SW 1271 (cell line): ENCODE results near the gene KCNA2.

Experiments
- DNase-seq, 2 experiments: peaks; one replicate each; lab custom pipeline; 2025; lab: John Stamatoyannopoulos, UW

Gene KCNA2

DNA sequence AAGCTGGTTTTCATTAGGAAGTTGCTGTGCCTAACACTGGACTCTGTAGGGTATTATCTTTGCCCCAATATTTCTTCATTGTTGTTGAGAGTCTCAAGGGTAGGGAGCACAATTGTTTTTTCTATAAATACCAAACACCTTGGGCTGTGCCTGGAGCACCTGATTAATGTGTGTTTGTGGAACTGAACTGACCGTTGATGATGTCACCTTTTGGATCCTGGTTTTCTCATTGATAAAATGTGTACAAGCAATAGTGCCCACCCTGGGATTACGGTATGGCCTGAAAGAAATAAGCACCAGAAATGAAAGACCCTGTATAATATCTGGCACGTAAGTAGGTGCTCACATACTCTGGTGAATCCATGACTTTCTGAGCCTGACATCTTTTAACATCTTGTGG lies 39.3 kb downstream of the KCNA2 start:
- DNase-seq, result no peak

DNA sequence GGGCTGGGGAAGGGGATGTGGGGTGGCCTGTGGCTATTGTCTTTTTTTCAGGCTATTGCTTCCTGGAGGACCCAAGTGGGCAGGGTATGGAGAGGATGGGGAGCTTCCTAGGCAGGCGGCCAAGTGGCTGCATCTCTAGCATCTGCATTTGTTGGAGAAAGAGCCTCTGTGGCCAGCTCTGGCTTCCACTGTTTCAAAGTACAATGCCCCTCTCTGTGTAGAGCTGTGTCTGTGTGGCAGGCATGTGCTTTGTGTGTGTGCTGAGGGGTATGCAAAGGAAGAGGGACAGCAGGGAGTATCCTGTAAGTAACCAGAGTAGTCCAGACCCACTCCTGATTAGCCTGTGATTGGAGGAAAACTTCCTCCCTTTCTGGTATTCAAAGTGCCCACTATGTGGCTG lies 40.6 kb downstream of the KCNA2 start:
- no peak for DNase-seq

DNA sequence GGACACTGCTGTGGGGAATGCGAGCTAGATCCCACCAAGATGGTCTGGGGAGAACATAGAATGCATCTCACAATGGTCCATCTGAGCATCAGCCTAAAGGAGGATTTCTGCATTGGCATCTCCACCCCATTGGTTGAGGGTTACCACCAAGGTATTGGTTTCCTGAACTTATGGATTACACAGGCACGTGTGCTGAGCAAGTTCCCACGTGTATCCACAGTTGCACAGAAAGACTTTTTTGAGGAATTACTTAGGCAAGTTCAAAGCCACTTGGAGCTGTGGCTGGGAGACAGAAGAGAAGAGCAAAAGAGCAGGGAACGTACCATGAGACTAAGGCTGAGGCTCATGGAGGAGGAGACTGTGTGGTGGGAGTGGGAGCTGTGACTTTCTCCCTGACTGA lies 43.1 kb downstream of the KCNA2 start:
- DNase-seq, result no peak

DNA sequence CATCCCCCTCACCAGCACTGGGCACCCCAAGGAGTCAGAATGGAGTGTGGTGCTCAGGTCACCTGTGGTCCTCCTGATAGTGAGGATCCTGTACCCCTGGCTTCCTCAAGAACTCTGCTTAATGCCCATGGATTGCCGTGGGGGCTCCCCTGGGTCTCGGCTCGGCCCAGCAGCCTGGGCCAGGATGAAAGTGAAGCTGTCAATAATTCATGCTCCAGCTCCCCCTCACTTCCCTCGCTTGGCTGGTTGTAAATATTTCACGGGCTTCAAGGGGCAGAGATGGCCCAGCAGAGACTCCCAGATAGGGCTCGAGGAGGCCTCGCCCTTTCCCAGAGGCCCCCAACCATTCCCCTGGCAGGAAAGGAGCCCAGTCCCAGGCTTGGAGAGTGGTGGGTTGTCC lies 44.6 kb downstream of the KCNA2 start:
- no peak for DNase-seq

DNA sequence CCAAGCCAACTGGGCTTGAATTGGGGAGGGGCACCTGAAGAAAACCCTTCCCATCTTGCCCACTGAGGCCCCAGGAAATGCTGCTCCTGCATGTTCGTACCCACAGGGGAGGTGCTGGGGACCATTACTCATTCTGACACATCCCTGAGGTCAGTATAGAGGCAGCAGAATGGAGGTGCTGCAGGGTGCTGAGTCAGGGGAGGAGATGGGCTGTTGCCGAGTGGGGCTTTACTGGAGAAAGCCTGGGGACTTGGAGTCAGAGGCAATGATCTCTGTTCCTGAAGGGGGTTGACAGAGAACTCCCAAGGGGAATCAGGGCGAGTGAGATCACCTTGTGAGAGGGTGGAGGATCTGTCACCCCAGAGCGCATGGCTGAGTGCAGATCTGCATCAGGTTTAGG lies 47.0 kb downstream of the KCNA2 start:
- no peak for DNase-seq

DNA sequence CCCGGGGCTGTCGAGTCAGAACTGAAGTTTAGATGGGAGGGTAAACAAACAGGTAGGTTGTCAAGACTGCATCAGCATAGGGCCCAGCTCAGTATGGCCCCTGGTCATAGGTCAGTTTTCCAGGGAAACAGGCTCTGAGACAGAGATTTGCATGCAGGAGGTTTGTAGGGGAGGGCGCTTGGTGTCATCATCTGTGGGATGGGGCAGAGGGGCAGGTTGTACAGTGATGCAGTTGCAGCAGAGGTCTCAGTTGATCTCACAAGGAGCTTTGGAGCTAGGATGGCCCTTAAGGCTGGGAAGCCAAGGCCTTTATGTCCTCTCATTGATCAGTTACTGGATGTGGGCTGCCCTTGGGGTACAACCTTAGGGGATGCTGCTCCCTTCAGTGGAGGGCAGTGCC lies 48.7 kb downstream of the KCNA2 start:
- no peak for DNase-seq

DNA sequence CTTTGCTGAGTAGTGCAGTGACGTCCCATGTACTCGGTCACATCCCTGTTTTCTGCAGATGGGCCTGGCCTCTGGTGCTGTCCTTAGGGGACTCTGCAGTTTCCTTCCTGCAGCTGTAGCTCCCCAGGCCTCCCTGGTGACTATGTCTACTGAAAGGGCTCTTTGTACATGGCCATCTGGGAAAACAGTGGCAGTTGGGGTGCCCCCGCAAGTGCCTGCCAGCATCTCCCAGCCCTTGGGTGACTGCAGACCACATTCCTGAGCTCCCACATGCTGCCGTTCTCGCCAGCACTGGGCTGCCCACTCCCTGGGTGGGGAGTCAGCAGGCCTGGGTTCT lies 49.7 kb downstream of the KCNA2 start:
- DNase-seq, result no peak

DNA sequence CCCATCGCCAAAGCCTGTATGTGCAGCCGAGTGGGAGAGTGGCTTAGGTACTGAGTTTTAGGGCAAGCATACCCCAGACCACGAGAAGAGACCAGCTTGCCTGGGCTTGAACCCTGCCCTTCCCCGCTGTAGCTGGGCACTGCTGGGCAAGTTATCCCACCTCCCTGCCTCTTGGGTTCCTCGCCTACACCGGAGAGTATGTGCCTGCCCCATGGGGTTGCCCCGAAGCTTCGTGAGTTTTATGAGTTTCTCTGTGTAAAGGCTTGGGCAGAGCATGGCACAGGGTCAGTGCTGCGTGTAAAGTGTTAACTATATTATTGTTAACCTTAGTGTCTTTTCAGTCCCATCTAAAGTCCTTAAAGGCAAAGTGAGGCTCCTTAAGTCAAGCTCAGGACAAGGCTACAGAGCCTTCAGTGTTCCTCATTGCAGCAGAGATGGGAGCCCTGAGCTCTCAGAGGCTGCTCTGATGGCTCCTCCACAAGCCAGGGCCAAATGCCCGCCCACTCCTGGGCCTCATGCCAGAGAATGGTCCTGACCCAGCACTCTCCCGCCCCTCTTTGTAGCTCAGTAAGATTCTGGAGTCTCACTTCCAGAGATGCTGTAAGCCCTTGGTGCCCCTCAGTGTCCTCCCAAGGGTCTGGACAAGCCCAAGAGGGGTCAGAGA lies 50.2 kb downstream of the KCNA2 start:
- no peak for DNase-seq

DNA sequence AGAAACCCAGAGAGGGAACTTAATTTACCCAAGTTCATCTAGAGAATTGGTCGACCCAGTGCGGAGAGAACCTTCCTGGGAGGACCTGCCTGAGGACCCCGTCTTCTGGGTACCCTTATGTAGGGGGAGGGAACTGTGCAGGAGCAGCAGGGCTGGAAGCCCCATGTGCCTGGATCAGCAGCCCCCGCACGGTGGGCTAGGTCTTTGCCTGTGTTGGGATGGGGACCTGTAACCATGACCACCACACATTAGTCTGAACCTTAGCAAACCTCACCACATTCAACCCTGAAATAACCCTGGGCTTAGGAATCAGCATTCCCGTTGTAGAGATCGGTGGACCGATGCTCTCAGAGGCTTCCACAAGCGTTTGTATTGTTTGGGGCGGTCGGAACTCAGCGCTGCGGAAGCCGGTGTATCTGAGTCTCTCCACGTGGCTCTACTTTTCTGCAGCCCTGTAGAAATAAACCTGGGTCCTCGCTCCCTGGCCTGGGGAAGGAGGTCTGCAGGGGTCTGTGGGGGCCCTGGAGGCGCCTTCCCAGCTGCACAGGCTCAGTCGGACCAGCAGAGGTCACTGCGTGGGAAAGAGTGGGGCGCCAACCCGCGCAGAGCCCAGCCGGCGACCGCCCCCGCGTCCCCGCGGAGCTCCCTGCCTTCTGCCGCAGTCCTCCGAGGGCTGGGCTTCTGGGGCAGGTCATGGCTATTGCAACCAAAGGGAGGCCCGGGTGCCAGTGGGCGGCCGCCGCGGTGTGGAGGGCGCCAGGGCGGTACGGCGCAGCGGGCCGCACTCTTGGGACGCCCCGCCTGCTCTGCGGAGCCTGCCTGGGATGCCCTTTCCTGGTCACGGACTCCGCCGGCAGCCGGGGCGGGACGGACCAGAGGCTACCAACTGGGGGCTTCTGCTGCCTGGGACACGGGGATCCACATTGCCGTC lies 51.0 kb downstream of the KCNA2 start:
- DNase-seq, result no peak

DNA sequence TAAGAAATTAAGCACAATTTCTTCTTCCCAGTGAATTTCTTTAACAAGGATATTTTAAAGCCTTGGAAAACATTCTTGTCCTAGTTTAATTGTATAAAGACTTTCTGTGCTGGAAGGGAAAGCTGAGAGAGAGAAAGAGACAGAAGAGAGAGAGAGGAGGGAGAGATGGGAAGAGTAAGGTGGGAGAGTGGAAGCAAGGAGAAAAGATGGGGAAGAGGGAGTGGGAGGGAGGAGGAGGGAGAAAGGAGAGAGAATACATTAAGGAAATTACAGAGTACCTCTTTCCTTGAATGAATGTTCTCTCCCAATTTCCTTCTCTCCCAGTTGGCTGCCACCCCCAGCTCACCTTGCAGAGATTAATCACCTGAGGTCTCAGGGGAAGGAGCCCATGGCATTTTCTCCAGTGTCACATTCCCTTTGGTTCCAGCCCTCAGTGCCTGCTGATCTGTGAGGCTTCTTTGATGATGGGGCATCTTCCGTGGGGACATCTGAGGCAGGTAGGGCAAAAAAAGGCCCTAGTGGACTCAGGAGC lies 54.8 kb downstream of the KCNA2 start:
- no peak for DNase-seq

DNA sequence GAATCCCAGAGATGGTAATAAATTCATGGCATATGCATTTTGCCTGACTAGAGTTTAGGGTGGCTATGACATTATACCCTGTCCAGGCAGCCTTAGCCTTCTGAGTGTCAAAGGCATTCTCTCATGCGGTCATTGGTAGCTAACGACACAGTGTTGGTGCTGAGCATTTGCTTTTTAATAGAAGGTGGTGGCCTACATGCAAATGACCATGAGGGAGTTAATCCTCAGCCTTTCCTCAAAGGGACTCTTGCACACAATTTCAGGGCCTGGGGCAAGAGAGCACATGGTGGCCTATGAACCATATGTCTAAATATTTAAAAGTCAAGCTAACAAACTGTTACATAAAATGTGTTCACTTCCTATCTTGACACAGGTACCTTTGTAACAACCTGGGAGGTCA lies 56.3 kb downstream of the KCNA2 start:
- no peak for DNase-seq

DNA sequence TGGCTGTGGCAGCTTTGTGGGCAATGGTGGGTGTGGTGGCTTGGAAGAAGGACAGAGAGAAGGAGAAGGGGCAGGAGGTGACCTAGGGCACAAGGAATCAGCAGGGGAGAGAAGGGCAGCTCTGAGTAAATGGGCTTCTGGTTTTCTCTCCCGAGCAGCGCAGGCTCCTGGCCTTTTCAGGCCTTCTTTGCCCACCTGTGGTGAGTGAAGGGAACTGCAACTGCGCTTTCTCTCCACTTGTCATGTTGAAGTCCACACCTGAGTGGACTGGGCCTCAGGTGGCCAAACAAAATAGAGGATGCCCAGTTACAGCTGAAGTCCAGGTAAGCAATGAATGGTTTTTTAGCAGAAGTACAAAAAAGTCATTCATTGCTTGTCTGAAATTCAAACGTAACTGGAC lies 57.8 kb downstream of the KCNA2 start:
- peak in 1 of 2 experiments; percentile 2 for DNase-seq

DNA sequence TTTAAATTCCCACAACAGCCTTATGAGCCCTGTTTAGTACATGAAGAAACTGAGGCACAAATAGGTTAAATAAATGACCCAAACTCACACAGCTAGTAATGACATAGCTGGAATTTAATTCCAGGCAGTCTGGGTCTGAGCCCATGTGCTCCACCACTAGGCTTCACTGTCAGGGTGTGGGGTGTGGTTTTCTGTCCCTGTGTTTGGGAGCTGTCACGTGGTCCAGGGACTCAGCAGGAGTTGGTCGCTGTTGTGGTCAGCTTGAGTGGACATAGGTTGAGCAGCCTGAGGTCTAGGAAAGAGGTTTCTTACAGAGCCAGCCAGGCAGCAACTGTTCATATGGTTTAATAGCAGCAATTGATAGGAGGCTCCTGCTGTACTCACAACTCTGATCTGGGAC lies 59.1 kb downstream of the KCNA2 start:
- DNase-seq, result no peak

DNA sequence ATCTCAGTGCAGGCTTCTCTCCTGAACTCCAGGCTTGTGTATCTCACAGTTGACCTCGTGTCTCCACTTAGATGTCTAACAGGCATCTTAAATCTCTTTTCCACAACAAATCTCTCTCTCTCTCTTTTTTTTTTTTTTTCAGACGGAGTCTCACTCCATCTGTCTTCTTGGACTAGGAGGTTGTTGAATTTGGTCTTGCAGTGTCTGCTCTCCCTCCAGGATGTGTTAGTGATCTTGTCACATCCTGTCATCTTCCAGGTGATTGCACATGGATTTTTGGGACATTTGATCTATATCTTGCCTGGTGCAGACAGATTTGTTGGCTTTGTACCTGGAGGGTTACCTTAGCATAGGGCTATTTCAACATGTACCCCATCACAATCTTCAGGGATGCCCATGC lies 60.7 kb downstream of the KCNA2 start:
- DNase-seq, result no peak

DNA sequence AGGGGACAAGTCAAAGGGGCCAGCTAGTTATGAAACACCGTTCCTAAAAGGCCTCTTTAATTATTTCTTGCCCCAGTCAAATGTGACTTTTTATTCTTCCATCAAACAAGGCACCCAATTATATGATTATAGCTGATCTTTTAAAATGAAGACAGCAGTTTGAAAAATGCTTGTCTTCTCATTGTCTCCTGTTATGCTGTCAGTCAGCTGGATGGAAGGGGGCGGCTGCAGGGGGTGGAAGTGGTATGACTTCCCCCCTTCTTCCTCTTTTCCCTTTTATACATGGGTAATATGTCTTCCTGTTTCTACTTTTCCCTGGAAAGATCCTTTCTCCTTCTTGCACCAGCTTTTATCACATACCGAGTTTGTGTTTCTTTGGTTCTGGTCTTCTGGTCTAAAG lies 61.4 kb downstream of the KCNA2 start:
- no peak for DNase-seq
